Measurements from ENCODE around the gene BRMS1L. TPM values are rescaled to one million over a fixed set of nuclear protein-coding genes. Genes with fewer than 3 reads are reported as not detected.
"Not testable (repeated sequence)": the region's sequence is repeated elsewhere in the genome, so short reads cannot be mapped to it uniquely, and the experiment has no call there.

Gene BRMS1L
- total RNA-seq, 2 donors from 2014 or later, result 5.2 to 6.6 TPM

GRCh38 chr14:35807131-35807961, 18.8 kb upstream of the BRMS1L start:
- Histone ChIP-seq H3K9me3 (no peaks in the 10 kb centered on the region), H3K4me3 (peak overlapping the region in 1 of 2 donors; percentile 61), H3K36me3 (no peaks in the 10 kb centered on the region), H3K27ac (peak overlapping the region in 1 of 2 donors; percentile 41), H3K27me3 (replicated peaks; ENCODE audit: insufficient read depth) (no peaks in the 10 kb centered on the region), H3K4me1 (replicated peaks) (peaks cover 2% of the 10 kb centered on the region)
- intact Hi-C loops (cut with DNase I), result loop anchor here (10.0 kb wide), 1 partner anchor 123 kb away; no protein-coding TSS in a partner anchor
- 38% methylated on average over 8 of the region's 8 CpGs for WGBS
- TF ChIP-seq, protein P1, sequence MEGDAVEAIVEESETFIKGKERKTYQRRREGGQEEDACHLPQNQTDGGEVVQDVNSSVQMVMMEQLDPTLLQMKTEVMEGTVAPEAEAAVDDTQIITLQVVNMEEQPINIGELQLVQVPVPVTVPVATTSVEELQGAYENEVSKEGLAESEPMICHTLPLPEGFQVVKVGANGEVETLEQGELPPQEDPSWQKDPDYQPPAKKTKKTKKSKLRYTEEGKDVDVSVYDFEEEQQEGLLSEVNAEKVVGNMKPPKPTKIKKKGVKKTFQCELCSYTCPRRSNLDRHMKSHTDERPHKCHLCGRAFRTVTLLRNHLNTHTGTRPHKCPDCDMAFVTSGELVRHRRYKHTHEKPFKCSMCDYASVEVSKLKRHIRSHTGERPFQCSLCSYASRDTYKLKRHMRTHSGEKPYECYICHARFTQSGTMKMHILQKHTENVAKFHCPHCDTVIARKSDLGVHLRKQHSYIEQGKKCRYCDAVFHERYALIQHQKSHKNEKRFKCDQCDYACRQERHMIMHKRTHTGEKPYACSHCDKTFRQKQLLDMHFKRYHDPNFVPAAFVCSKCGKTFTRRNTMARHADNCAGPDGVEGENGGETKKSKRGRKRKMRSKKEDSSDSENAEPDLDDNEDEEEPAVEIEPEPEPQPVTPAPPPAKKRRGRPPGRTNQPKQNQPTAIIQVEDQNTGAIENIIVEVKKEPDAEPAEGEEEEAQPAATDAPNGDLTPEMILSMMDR (IDR thresholded peaks at IDR 0.05), result no peak
- TF ChIP-seq POLR2A (IDR thresholded peaks at IDR 0.05) (no peak), POLR2AphosphoS5 (IDR thresholded peaks at IDR 0.05) (no peak)
- no peak for DNase-seq (ENCODE audit: low spot score)

GRCh38 chr14:35808076-35808637, 18.0 kb upstream of the BRMS1L start:
- peak overlapping the region; percentile 61 to 69 for H3K4me3 ChIP-seq
- no peaks in the 10 kb centered on the region for H3K36me3 ChIP-seq
- H3K9me3 ChIP-seq, result no peaks in the 10 kb centered on the region
- no peaks in the 10 kb centered on the region for H3K27me3 ChIP-seq (replicated peaks; ENCODE audit: insufficient read depth)
- TF ChIP-seq POLR2A (IDR thresholded peaks at IDR 0.05) (peak; percentile 9), POLR2AphosphoS5 (IDR thresholded peaks at IDR 0.05) (peak; percentile 43)
- TF ChIP-seq, protein P1 (IDR thresholded peaks at IDR 0.05), result no peak
- DNase-seq (ENCODE audit: low spot score), result peak; percentile 68
- WGBS, result 1% methylated on average over 11 of the region's 11 CpGs
- intact Hi-C loops (cut with DNase I), result loop anchor here (10.0 kb wide), 1 partner anchor 123 kb away; no protein-coding TSS in a partner anchor
- peaks cover 2% of the 10 kb centered on the region for H3K4me1 ChIP-seq (replicated peaks)
- peak overlapping the region; percentile 94 to 96 for H3K27ac ChIP-seq

DNA sequence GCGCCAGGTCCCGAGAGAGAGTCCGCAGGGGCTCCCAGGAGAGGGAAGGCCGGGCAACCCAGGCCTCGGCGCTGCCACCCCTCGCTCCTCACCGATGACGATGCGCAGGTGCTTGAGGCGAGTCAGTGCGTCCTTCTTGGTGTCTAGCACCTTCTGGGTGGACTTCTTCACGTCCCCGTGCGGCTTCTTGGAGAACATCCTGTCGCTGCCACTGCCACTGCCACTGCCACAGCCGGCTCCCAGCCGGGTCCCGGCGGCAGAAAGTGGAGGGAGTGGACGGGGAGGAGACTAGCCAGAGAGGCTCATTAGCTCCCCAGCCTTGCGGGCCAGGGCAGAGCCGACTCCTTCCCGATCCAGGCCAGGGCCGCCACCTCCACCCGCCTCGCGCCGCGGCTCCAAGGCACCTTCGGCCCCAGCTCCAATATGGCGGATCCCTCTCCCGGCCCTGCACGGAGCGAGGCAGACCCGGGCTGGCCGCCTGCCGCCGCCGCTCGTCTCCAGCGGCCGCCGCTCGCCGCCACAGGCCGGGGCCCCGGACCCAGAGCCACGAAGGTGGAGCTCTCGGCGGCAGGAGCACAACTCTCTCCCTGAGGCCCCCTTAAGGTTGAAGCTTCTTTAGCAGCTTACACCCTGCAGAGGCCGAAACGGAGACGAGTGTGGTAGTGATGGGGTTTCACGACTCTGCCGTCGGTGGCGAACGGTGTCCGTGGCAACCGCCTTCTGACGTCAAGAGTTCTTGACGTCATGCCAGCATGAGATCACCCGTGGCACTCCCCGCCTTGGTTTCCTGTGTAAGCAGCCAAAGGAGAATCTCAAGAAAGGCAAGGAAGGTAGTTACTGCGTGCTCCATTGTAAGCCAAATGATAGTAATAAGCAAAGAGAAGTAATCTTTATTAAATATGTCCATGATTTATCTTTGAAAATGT, 17.2 kb upstream of the BRMS1L start, which contains the start of gene RALGAPA1:
RALGAPA1 (minus strand) TSS at position 658 of the 926 bp plus-strand sequence; CDS start at position 198, 460 bp downstream.
- intact Hi-C loops (cut with DNase I), result loop anchor here (10.0 kb wide), 1 partner anchor 124 kb away; no protein-coding TSS in a partner anchor
- not testable (repeated sequence) for H3K9me3 ChIP-seq; H3K27me3 ChIP-seq (replicated peaks; ENCODE audit: insufficient read depth); H3K4me1 ChIP-seq (replicated peaks); H3K36me3 ChIP-seq
- under 1% methylated on average over 44 of the region's 66 CpGs for WGBS
- peak; percentile 94 for DNase-seq (ENCODE audit: low spot score)
- H3K4me3 ChIP-seq, result peak within 1 kb of the TSS; percentile 61 to 69
- peak; percentile 97 for TF ChIP-seq POLR2A (IDR thresholded peaks at IDR 0.05)
- TF ChIP-seq, protein P1 (IDR thresholded peaks at IDR 0.05), result peak in 2 of 4 experiments; percentile 58 to 62
- TF ChIP-seq POLR2AphosphoS5 (IDR thresholded peaks at IDR 0.05), result peak; percentile 96
- H3K27ac ChIP-seq, result peak within 1 kb of the TSS; percentile 94 to 96

- TF ChIP-seq, protein P1 (IDR thresholded peaks at IDR 0.05), result no peak
- TF ChIP-seq POLR2A (IDR thresholded peaks at IDR 0.05) (no peak), POLR2AphosphoS5 (IDR thresholded peaks at IDR 0.05) (no peak)
- intact Hi-C loops (cut with DNase I), result loop anchor here (10.0 kb wide), 1 partner anchor 125 kb away; no protein-coding TSS in a partner anchor
- Histone ChIP-seq H3K36me3 (no peaks in the 10 kb centered on the region), H3K27ac (peak overlapping the region; percentile 94 to 96), H3K27me3 (replicated peaks; ENCODE audit: insufficient read depth) (no peaks in the 10 kb centered on the region), H3K4me3 (peak overlapping the region; percentile 61 to 69), H3K9me3 (no peaks in the 10 kb centered on the region), H3K4me1 (replicated peaks) (peaks cover 2% of the 10 kb centered on the region)
- no peak for DNase-seq (ENCODE audit: low spot score)
- 13% methylated on average over 2 of the region's 2 CpGs for WGBS
Measured at GRCh38 chr14:35809597-35809996, 16.5 kb upstream of the BRMS1L start.

Measured in prostate gland (tissue), 2 donors.